Measurements from ENCODE around the gene AMPH. TPM values are rescaled to one million over a fixed set of nuclear protein-coding genes. Genes with fewer than 3 reads are reported as not detected.

AMPH gene
- total RNA-seq, 6 donors from 2014 or later, result 0.61 to 25.1 (median 2.5) TPM

DNA sequence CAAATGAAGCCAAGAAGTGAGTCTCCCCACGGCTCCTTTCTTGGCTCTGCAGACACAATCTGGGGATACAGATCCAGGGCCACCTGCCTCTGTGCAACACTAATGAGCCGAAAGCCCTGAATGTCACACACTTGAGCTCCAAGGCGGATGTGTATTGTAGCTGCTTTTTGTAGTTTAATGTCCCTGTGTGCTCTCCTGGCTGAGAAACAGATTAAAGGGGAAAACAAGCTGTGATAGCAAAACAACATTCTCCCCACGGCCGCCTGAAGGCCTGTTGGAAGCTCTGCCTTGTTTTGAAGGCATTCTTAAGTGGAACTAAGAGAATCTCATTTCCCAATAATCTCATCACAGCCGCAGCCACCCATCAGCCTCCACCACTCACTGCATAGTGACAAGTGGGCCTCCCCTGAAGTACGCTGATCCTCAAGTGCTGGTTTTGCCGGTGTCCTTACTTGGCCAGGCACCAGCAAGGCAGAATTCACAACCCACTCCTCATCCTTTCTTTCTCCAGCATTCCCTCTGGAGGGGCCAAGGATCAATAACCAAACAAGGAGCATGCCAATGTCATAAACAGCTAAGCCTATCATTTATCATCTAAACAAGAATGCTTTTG, 44.4 kb upstream of the AMPH start:
- H3K4me3 ChIP-seq, result no peak overlapping the region
- no peak for ATAC-seq (ENCODE audit: low FRiP score in 2 of 2)
- no peaks in the 10 kb centered on the region for H3K27me3 ChIP-seq
- no peak overlapping the region for H3K27ac ChIP-seq
- WGBS, 2 donors, result 63 to 65% methylated on average over 8 of the region's 8 CpGs
- H3K9me3 ChIP-seq, result no peaks in the 10 kb centered on the region
- no peak for DNase-seq
- TF ChIP-seq CTCF (IDR thresholded peaks at IDR 0.05) (no peak), EP300 (IDR thresholded peaks at IDR 0.05) (no peak), POLR2AphosphoS5 (IDR thresholded peaks at IDR 0.05) (no peak), POLR2A (IDR thresholded peaks at IDR 0.05) (no peak)
- H3K36me3 ChIP-seq, result no peaks in the 10 kb centered on the region
- peaks cover 0 to 5% (median 0%) of the 10 kb centered on the region in 4 donors for H3K4me1 ChIP-seq

- TF ChIP-seq POLR2A (IDR thresholded peaks at IDR 0.05) (no peak), EP300 (IDR thresholded peaks at IDR 0.05) (no peak), POLR2AphosphoS5 (IDR thresholded peaks at IDR 0.05) (no peak), CTCF (IDR thresholded peaks at IDR 0.05) (no peak)
- Histone ChIP-seq H3K36me3 (no peaks in the 10 kb centered on the region), H3K27ac (peak overlapping the region in 3 of 4 donors; percentile 19 to 58 (median 48)), H3K4me1 (peaks cover 0 to 5% (median 0%) of the 10 kb centered on the region in 4 donors), H3K4me3 (no peak overlapping the region), H3K9me3 (no peaks in the 10 kb centered on the region), H3K27me3 (no peaks in the 10 kb centered on the region)
- DNase-seq (no peak), ATAC-seq (ENCODE audit: low FRiP score in 2 of 2) (no peak)
- 54 to 56% methylated on average over 1 of the region's 1 CpG for WGBS, 2 donors
These were observed 43.3 kb upstream of the AMPH start for GRCh38 chr7:38674513-38674912.

DNA sequence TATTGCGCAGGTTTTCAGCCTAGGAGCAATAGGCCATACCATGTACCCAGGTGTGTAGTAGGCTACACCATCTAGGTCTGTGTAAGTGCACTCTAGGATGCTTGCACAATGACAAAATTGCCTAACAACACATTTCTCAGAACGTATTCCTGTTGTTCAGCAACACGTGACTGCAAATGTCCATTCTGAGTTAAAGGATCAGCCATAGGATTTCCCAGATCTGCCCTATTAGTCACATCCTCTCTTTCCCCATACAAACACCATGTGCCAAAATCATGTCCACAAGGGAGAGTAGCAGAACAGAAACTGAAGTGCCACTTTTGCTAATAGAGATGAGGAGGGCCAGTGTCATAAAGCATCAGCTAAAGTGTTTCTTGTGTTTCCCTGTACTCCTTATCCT, 42.6 kb upstream of the AMPH start:
- H3K27ac ChIP-seq, result peak overlapping the region in 3 of 4 donors; percentile 19 to 58 (median 48)
- no peaks in the 10 kb centered on the region for H3K36me3 ChIP-seq
- ATAC-seq (ENCODE audit: low FRiP score in 2 of 2), result peak in 1 of 2 donors; percentile 66
- H3K4me1 ChIP-seq, result peaks cover 0 to 5% (median 0%) of the 10 kb centered on the region in 4 donors
- 55 to 59% methylated on average over 3 of the region's 3 CpGs for WGBS, 2 donors
- H3K4me3 ChIP-seq, result no peak overlapping the region
- DNase-seq, result peak in 1 of 2 donors; percentile 41
- H3K9me3 ChIP-seq, result no peaks in the 10 kb centered on the region
- TF ChIP-seq EP300 (IDR thresholded peaks at IDR 0.05) (peak in 3 of 4 donors; percentile 55 to 86 (median 64)), POLR2A (IDR thresholded peaks at IDR 0.05) (peak in 1 of 4 donors; percentile 42), POLR2AphosphoS5 (IDR thresholded peaks at IDR 0.05) (peak; percentile 44 to 83), CTCF (IDR thresholded peaks at IDR 0.05) (no peak)
- no peaks in the 10 kb centered on the region for H3K27me3 ChIP-seq

DNA sequence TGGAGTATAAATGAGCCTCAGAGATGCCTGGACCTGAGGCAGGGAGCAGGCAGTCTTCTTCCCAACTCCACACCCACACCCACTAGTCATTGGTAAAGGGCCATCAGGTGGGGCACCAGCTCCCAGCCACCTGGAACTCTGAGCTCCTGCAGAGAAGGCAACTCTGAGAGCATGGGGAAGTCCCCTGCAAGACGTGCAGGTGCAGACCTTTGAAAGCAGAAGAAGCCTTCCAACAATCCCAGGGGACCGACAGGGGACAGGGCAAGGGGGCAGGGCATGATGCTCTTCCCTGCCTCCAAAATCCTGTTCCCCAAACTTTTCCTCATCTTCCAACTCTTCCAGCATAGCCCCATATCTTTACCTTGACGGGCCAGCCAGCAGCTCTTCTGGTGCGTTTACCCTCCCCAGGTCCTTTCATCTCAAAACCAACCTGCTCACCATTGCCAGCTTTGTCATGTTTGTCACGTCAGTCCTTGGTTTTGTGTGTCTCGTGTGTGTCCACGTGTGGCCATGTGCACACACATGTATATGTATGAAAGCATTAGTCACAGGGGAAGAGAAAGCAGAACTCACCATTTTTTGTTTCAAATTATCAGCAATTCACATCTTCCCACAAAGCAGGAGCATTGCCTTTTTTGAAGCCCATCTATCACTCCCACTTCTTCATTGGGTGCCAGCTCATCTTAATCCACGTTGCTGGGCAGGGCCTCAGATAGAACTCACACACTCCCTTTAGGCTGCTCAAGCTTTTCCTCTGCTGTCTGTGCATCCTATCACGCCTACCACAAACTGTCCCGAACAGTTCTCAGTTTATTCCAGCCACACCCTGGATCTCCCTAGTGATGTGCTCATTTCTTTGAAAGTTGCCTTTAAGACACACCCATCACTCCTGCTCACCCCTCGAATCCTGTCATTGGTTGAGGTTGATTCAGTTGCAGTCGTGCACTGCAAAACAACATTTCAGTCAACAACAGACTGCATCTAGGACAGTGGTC, 41.0 kb upstream of the AMPH start:
- Histone ChIP-seq H3K9me3 (no peaks in the 10 kb centered on the region), H3K4me1 (peaks cover 0 to 5% (median 0%) of the 10 kb centered on the region in 4 donors), H3K4me3 (no peak overlapping the region), H3K27me3 (no peaks in the 10 kb centered on the region), H3K36me3 (no peaks in the 10 kb centered on the region), H3K27ac (peak overlapping the region in 1 of 4 donors; percentile 7)
- WGBS, 2 donors, result 61 to 74% methylated on average over 11 to 12 of the region's 12 CpGs
- TF ChIP-seq POLR2A (IDR thresholded peaks at IDR 0.05), result peak in 1 of 4 donors; percentile 25
- TF ChIP-seq POLR2AphosphoS5 (IDR thresholded peaks at IDR 0.05), result no peak
- no peak for TF ChIP-seq EP300 (IDR thresholded peaks at IDR 0.05)
- DNase-seq, result no peak
- peak in 1 of 2 donors; percentile 7 for ATAC-seq (ENCODE audit: low FRiP score in 2 of 2)

- no peak for TF ChIP-seq POLR2AphosphoS5 (IDR thresholded peaks at IDR 0.05)
- no peak for TF ChIP-seq CTCF (IDR thresholded peaks at IDR 0.05)
- TF ChIP-seq EP300 (IDR thresholded peaks at IDR 0.05), result peak in 1 of 4 donors; percentile 22
- peak in 1 of 4 donors; percentile 26 for TF ChIP-seq POLR2A (IDR thresholded peaks at IDR 0.05)
- Histone ChIP-seq H3K4me1 (peaks cover 0 to 5% (median 0%) of the 10 kb centered on the region in 4 donors), H3K36me3 (no peaks in the 10 kb centered on the region), H3K27me3 (no peaks in the 10 kb centered on the region), H3K4me3 (no peak overlapping the region), H3K9me3 (no peaks in the 10 kb centered on the region), H3K27ac (no peak overlapping the region)
- ATAC-seq (ENCODE audit: low FRiP score in 2 of 2), result peak in 1 of 2 donors; percentile 39
- WGBS, 2 donors, result 76 to 77% methylated on average over 4 to 5 of the region's 5 CpGs
- DNase-seq, result no peak
These were observed 38.9 kb upstream of the AMPH start for GRCh38 chr7:38669965-38670520.

Measured in upper lobe of left lung (tissue), 6 donors.